ENCODE results near the gene NR6A1. TPM values are rescaled to one million over a fixed set of nuclear protein-coding genes. Genes with fewer than 3 reads are reported as not detected.

The NR6A1 gene
- total RNA-seq, 1 donor, result 0.36 TPM

DNA sequence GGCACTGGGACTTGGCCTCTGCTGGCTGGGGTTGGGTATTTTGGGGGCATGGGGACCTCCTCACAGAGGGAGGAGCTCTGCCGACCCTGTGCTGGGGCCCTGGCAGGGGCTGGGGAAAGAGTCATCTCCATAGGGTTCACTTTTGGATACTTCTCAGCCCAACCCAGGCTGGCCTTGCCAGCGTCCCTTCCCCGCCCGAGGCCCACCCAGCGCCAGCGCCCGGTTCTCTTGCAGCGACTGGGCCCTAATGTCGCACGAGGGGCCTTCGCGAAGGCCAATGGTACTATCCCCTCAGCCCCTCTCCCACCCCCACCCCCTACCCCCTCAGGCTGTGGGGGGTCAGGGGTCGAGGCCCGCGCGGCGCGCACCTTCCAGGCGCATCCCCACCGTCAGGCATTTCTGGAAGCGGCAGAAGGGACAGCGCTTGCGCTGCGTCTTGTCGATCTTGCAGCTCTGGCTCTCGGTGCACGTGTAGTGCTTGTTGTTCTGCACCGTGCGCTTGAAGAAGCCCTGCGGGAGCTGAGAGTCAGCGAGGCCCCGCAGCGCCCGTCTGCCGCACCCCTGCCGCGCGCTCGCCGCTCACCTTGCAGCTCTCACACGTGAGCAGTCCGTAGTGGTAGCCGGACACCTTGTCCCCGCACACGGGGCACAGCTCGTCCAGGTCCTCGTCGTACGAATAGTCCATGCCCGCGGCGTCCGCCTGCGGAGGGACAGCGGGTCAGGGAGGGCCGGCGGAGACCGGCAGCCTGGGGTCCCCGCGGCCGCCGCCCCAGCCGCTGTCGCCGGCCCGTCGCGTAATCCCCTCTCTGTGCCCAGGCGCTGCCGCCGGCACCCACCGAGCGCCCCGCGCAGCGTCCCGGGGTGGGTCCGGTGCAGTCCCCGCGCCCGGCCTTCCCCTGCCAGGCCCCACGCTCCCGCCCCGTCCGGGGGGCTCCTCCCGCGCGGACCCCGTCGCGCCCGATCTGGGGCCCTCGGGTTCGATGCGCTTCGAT, 268.1 kb downstream of the NR6A1 start:
- Histone ChIP-seq H3K36me3 (ENCODE audit: insufficient read depth, low read length) (no peaks in the 10 kb centered on the region), H3K27me3 (ENCODE audit: insufficient read depth, low read length) (peaks cover 63% of the 10 kb centered on the region), H3K4me1 (ENCODE audit: insufficient read depth, low read length) (no peaks in the 10 kb centered on the region), H2AFZ (ENCODE audit: low read length) (no peak overlapping the region), H3K4me3 (ENCODE audit: insufficient read depth, low read length) (no peak overlapping the region), H3K4me2 (ENCODE audit: insufficient read depth, low read length) (no peak overlapping the region), H3K27ac (ENCODE audit: low read depth, low read length) (no peak overlapping the region), H3K79me2 (ENCODE audit: insufficient read depth, low read length) (no peaks in the 10 kb centered on the region), H4K20me1 (ENCODE audit: insufficient read depth, low read length) (no peaks in the 10 kb centered on the region), H3K9me3 (ENCODE audit: low read depth, low read length) (no peaks in the 10 kb centered on the region)
- DNase-seq (ENCODE audit: insufficient read length, low spot score, missing footprints), result peak; percentile 89
- TF ChIP-seq, protein P1, sequence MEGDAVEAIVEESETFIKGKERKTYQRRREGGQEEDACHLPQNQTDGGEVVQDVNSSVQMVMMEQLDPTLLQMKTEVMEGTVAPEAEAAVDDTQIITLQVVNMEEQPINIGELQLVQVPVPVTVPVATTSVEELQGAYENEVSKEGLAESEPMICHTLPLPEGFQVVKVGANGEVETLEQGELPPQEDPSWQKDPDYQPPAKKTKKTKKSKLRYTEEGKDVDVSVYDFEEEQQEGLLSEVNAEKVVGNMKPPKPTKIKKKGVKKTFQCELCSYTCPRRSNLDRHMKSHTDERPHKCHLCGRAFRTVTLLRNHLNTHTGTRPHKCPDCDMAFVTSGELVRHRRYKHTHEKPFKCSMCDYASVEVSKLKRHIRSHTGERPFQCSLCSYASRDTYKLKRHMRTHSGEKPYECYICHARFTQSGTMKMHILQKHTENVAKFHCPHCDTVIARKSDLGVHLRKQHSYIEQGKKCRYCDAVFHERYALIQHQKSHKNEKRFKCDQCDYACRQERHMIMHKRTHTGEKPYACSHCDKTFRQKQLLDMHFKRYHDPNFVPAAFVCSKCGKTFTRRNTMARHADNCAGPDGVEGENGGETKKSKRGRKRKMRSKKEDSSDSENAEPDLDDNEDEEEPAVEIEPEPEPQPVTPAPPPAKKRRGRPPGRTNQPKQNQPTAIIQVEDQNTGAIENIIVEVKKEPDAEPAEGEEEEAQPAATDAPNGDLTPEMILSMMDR (IDR thresholded peaks at IDR 0.05; ENCODE audit: extremely low read depth, low read depth, low read length), result no peak

- no peaks in the 10 kb centered on the region for H3K36me3 ChIP-seq (ENCODE audit: insufficient read depth, low read length)
- H4K20me1 ChIP-seq (ENCODE audit: insufficient read depth, low read length), result no peaks in the 10 kb centered on the region
- H3K27ac ChIP-seq (ENCODE audit: low read depth, low read length), result no peak overlapping the region
- no peak overlapping the region for H3K4me3 ChIP-seq (ENCODE audit: insufficient read depth, low read length)
- TF ChIP-seq, protein P1 (IDR thresholded peaks at IDR 0.05; ENCODE audit: extremely low read depth, low read depth, low read length), result no peak
- H2AFZ ChIP-seq (ENCODE audit: low read length), result no peak overlapping the region
- peak; percentile 92 for DNase-seq (ENCODE audit: insufficient read length, low spot score, missing footprints)
- no peaks in the 10 kb centered on the region for H3K79me2 ChIP-seq (ENCODE audit: insufficient read depth, low read length)
- H3K9me3 ChIP-seq (ENCODE audit: low read depth, low read length), result no peaks in the 10 kb centered on the region
- H3K4me2 ChIP-seq (ENCODE audit: insufficient read depth, low read length), result no peak overlapping the region
- H3K4me1 ChIP-seq (ENCODE audit: insufficient read depth, low read length), result no peaks in the 10 kb centered on the region
- H3K27me3 ChIP-seq (ENCODE audit: insufficient read depth, low read length), result peaks cover 74% of the 10 kb centered on the region
These were observed 269.3 kb downstream of the NR6A1 start for GRCh38 chr9:124501771-124502320.

- peaks cover 78% of the 10 kb centered on the region for H3K27me3 ChIP-seq (ENCODE audit: insufficient read depth, low read length)
- peak; percentile 78 for DNase-seq (ENCODE audit: insufficient read length, low spot score, missing footprints)
These were observed 270.1 kb downstream of the NR6A1 start for GRCh38 chr9:124500796-124501611.

More at GRCh38 chr9:124500796-124501611, 270.1 kb downstream of the NR6A1 start:
- H4K20me1 ChIP-seq (ENCODE audit: insufficient read depth, low read length), result no peaks in the 10 kb centered on the region
- H3K9me3 ChIP-seq (ENCODE audit: low read depth, low read length), result no peaks in the 10 kb centered on the region
- H3K4me1 ChIP-seq (ENCODE audit: insufficient read depth, low read length), result no peaks in the 10 kb centered on the region
- no peak overlapping the region for H3K27ac ChIP-seq (ENCODE audit: low read depth, low read length)
- no peaks in the 10 kb centered on the region for H3K36me3 ChIP-seq (ENCODE audit: insufficient read depth, low read length)
- H3K4me2 ChIP-seq (ENCODE audit: insufficient read depth, low read length), result no peak overlapping the region
- H2AFZ ChIP-seq (ENCODE audit: low read length), result no peak overlapping the region
- TF ChIP-seq, protein P1 (IDR thresholded peaks at IDR 0.05; ENCODE audit: extremely low read depth, low read depth, low read length), result no peak
- no peak overlapping the region for H3K4me3 ChIP-seq (ENCODE audit: insufficient read depth, low read length)
- no peaks in the 10 kb centered on the region for H3K79me2 ChIP-seq (ENCODE audit: insufficient read depth, low read length)

Data from osteoblast (primary cell).